Aorta (tissue), 5 donors: ENCODE measurements around the gene B3GAT3. TPM values are rescaled to one million over a fixed set of nuclear protein-coding genes. Genes with fewer than 3 reads are reported as not detected.
"Not testable (repeated sequence)": the region's sequence is repeated elsewhere in the genome, so short reads cannot be mapped to it uniquely, and the experiment has no call there.

Experiments
- ATAC-seq: fragments of 200-7000 bp; cut with Tn5 transposase; one replicate; pipeline ENCODE4 v1.9.1; 2022; ENCODE audit warnings: moderate library complexity; ENCODE audit not compliant: low FRiP score
- DNase-seq, 2 donors: peaks; one replicate each; pipeline ENCODE4 v3.0.0-alpha.2; 2020
- H3K27ac ChIP-seq, 2 donors: one replicate each; pipeline ENCODE4 v1.5.1; 2013; ENCODE audit warnings: low read length in 2 of 2, mild to moderate bottlenecking in 2 of 2, moderate library complexity in 2 of 2, control low read depth in 1 of 2, inconsistent platforms in 1 of 2, low read depth in 1 of 2
- H3K27me3 ChIP-seq, 2 donors: one replicate each; pipeline ENCODE4 v1.6.1; 2013; ENCODE audit warnings: control low read depth in 1 of 2, low read length in 1 of 2, mild to moderate bottlenecking in 1 of 2, moderate library complexity in 1 of 2; ENCODE audit not compliant: insufficient read depth in 2 of 2, control insufficient read depth in 1 of 2
- H3K36me3 ChIP-seq, 2 donors: one replicate each; pipeline ENCODE4 v1.6.1; 2013; ENCODE audit warnings: control low read depth in 1 of 2, low read length in 1 of 2, mild to moderate bottlenecking in 1 of 2; ENCODE audit not compliant: insufficient read depth in 2 of 2, control insufficient read depth in 1 of 2
- H3K4me1 ChIP-seq, 2 donors: one replicate each; pipeline ENCODE4 v1.6.1; 2013; ENCODE audit warnings: low read length in 2 of 2, control low read depth in 1 of 2, mild to moderate bottlenecking in 1 of 2, moderate library complexity in 1 of 2; ENCODE audit not compliant: insufficient read depth in 2 of 2, control insufficient read depth in 1 of 2
- H3K4me3 ChIP-seq, 2 donors: one replicate each; pipeline ENCODE4 v1.5.1; 2013; ENCODE audit warnings: low read length in 2 of 2, control low read depth in 1 of 2, mild to moderate bottlenecking in 1 of 2
- H3K9me3 ChIP-seq: one replicate; pipeline ENCODE4 v1.6.1; 2013; ENCODE audit warnings: mild to moderate bottlenecking, low read length; ENCODE audit not compliant: control insufficient read depth
- WGBS, 2 donors: extraction: QIAGEN DNeasy Blood & Tissue Kit; methylation state at CpG; one replicate each; pipeline ENCODE4 v1.1.7; 2013; 5-methylcytosine and 5-hydroxymethylcytosine counted together
- intact Hi-C, 2 donors: fragments of 100-400 bp; cut with DNase I; formaldehyde crosslinking; loops; one replicate each; pipeline versions ENCODE4 v1.14.2 to v1.15.0; 2022
- polyA plus RNA-seq, 2 donors: library from polyadenylated mRNA; stranded (reverse); fragments of 200-250 nt; gene quantifications; one replicate each; pipeline ENCODE4 v1.2.3, GENCODE V29; 2013
- total RNA-seq, 2 donors: library from RNA; stranded (reverse); fragmentation: NEBNext Ultra II Directional; extraction: Animal tissue kit (Norgen Biotek cat#: 25700); gene quantifications; one replicate each; pipeline ENCODE4 v1.2.1, GENCODE V29; 2021
- donor health status: healthy with polysubstance abuse.
- donor health status: Bipolar disorder and iron deficiency.
- donor health status: DM: no; HTN: no; CAD: no.
- donor health status: DM: no; HTN: no; CAD: no.
- donor health status: DM: yes; HTN: yes; CAD: no.

Gene B3GAT3
- total and polyA plus RNA-seq, 4 donors = 12.6 to 45.2 (median 33.2) TPM

DNA sequence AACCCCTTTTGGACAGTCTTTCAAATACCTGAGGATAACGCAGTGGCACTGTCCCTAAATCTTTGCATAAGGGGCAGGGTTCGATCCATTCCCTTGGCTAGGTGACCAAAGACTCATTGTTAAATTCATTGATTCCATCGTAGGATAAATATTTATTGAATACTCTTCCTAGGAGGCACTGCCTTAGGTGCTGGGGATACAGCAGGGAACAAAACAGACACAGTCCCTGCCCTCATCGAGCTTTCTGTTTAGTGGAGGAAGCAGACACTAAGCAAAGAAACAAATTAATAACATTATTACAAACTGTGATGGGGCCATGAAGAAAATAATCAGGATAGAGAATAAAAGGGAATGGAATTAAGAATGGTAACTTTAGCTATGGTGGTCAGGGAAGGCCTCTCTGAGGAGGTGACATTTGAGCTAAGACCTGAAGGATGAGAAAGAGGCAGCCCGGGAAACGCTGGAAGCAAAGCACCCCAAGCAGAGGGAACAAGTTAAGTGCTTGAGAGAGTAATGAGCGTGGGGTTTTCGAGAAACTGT, 689 bp downstream of the B3GAT3 start:
- ATAC-seq (no peak), DNase-seq (no peak)
- Histone ChIP-seq H3K4me1 (no peaks in the 10 kb centered on the region), H3K4me3 (peak overlapping the region; percentile 56 to 66), H3K9me3 (no peaks in the 10 kb centered on the region), H3K27me3 (no peaks in the 10 kb centered on the region), H3K36me3 (peaks cover 0 to 3% of the 10 kb centered on the region in 2 donors), H3K27ac (peak overlapping the region; percentile 6 to 76)
- intact Hi-C loops = no loop called here
- 25 to 33% methylated on average over 8 of the region's 8 CpGs for WGBS, 2 donors

DNA sequence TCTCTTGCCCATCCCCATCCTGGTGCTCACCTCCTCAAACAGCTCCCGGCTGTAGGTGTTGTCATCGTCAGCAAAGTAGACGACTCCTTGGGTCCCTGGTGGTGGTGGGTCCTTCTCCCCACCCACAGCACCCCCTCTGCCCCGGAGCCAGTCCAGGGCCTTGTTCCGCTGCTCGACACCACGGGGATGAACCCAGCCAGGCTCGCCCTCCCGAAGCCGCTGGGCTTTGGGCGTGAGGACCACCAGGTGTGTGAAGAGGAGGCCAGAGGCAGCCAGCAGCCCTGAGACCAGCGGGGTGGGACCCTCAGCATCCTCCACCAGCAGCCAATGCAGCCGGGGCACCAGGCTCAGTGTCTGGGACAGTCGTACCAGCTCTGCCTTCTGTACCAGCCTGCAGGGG, 4.8 kb downstream of the B3GAT3 start:
- DNase-seq, H3K27ac ChIP-seq, H3K27me3 ChIP-seq, H3K4me1 ChIP-seq, H3K4me3 ChIP-seq, intact Hi-C loops, H3K9me3 ChIP-seq, H3K36me3 ChIP-seq, ATAC-seq: not testable (repeated sequence)
- WGBS, 2 donors = 90 to 94% methylated on average over 9 to 14 of the region's 14 CpGs

DNA sequence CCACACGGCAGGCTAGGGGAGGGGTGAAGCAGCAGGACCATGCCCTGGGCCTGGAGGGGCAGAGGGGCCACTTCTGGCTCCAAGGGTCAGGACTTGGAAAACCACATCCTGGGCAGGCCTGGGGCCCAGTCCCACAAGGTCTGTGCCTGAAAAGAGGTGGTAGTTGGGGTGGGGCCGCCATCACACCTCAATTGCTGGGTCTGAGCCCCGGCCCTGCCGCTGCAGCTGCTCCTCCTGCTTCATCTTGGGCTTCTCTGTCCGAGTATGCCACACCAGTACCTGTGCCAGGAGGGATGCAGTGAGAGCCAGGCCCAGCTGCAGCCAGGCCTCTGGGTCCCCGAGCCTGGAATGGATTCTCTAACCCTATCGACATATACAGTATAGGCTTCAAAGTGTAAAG, 6.3 kb downstream of the B3GAT3 start:
- WGBS, 2 donors = 86 to 88% methylated on average over 7 of the region's 7 CpGs
- H3K27ac ChIP-seq = no peak overlapping the region
- no peak for ATAC-seq

GRCh38 chr11:62614275-62614674, 7.5 kb downstream of the B3GAT3 start:
- no peaks in the 10 kb centered on the region for H3K9me3 ChIP-seq
- ATAC-seq (no peak), DNase-seq (no peak)
- intact Hi-C loops = no loop called here
- no peaks in the 10 kb centered on the region for H3K27me3 ChIP-seq
- H3K4me1 ChIP-seq = no peaks in the 10 kb centered on the region
- H3K36me3 ChIP-seq = no peaks in the 10 kb centered on the region
- no peak overlapping the region for H3K4me3 ChIP-seq
- H3K27ac ChIP-seq = no peak overlapping the region
- 75% methylated on average over 8 of the region's 8 CpGs for WGBS, 2 donors

More for the DNA sequence above, 6.3 kb downstream of the B3GAT3 start:
- DNase-seq = no peak
- no peaks in the 10 kb centered on the region for H3K27me3 ChIP-seq
- no peaks in the 10 kb centered on the region for H3K9me3 ChIP-seq
- H3K4me1 ChIP-seq = no peaks in the 10 kb centered on the region
- no peak overlapping the region for H3K4me3 ChIP-seq
- intact Hi-C loops = no loop called here
- H3K36me3 ChIP-seq = no peaks in the 10 kb centered on the region

GRCh38 chr11:62613291-62613778, 8.5 kb downstream of the B3GAT3 start:
- intact Hi-C loops = no loop called here
- ATAC-seq = no peak
- H3K4me1 ChIP-seq = no peaks in the 10 kb centered on the region
- DNase-seq = no peak
- WGBS, 2 donors = 13 to 15% methylated on average over 15 of the region's 15 CpGs
- H3K36me3 ChIP-seq = no peaks in the 10 kb centered on the region
- peak overlapping the region; percentile 37 to 68 for H3K27ac ChIP-seq
- H3K27me3 ChIP-seq = no peaks in the 10 kb centered on the region
- H3K4me3 ChIP-seq = no peak overlapping the region
- no peaks in the 10 kb centered on the region for H3K9me3 ChIP-seq

- Histone ChIP-seq H3K27me3 (no peaks in the 10 kb centered on the region), H3K36me3 (peaks cover 0 to 2% of the 10 kb centered on the region in 2 donors), H3K9me3 (no peaks in the 10 kb centered on the region), H3K4me1 (no peaks in the 10 kb centered on the region), H3K27ac (peak within 1 kb of the TSS; percentile 76 to 80), H3K4me3 (peak within 1 kb of the TSS; percentile 65 to 76)
- DNase-seq = peak; percentile 95 to 97
- intact Hi-C loops = no loop called here
- ATAC-seq = peak; percentile 91
- WGBS, 2 donors = 1% methylated on average over 33 to 91 of the region's 91 CpGs
Measured at GRCh38 chr11:62612366-62613290, 9.2 kb downstream of the B3GAT3 start, which contains the start of the genes EML3 and ROM1. Gene EML3 (minus strand): TSS chr11:62612775. CDS start chr11:62612457, 318 bp downstream. Gene ROM1 (plus strand): TSS chr11:62613257. CDS start chr11:62613282, 25 bp downstream.

- H3K9me3 ChIP-seq = no peaks in the 10 kb centered on the region
- no peaks in the 10 kb centered on the region for H3K27me3 ChIP-seq
- peaks cover 0 to 2% of the 10 kb centered on the region in 2 donors for H3K36me3 ChIP-seq
- peak overlapping the region; percentile 65 to 76 for H3K4me3 ChIP-seq
- peak overlapping the region; percentile 76 to 80 for H3K27ac ChIP-seq
- no peaks in the 10 kb centered on the region for H3K4me1 ChIP-seq
- DNase-seq = peak; percentile 81 to 82
- 0% methylated on average over 32 to 34 of the region's 34 CpGs for WGBS, 2 donors
- peak; percentile 17 for ATAC-seq
- intact Hi-C loops = no loop called here
Measured at GRCh38 chr11:62611705-62612365, 10.0 kb downstream of the B3GAT3 start.

- no peak for ATAC-seq
- DNase-seq = no peak
- intact Hi-C loops = no loop called here
- WGBS, 2 donors = 64 to 71% methylated on average over 27 to 28 of the region's 28 CpGs
- Histone ChIP-seq H3K36me3 (peaks cover 0 to 2% of the 10 kb centered on the region in 2 donors), H3K27me3 (no peaks in the 10 kb centered on the region), H3K9me3 (no peaks in the 10 kb centered on the region), H3K27ac (peak overlapping the region in 1 of 2 donors; percentile 28), H3K4me3 (peak overlapping the region; percentile 65 to 76), H3K4me1 (no peaks in the 10 kb centered on the region)
Measured at GRCh38 chr11:62610814-62611704, 10.7 kb downstream of the B3GAT3 start.
